IMR-90 (cell line): ENCODE measurements around the gene PCBP4.

ENCODE experiments used
- BHLHE40 ChIP-seq: fragments of 150-350 bp; IDR thresholded peaks from 2 replicates; pipeline ENCODE4 v1.6.1; 2016; ENCODE audit warnings: mild to moderate bottlenecking, low read depth, low read length
- CHD1 ChIP-seq: IDR thresholded peaks from 2 replicates; pipeline ENCODE4 v1.6.1; 2012; ENCODE audit warnings: low read depth, low read length, improper control_type of control experiment
- FOS ChIP-seq: fragments of 150-350 bp; IDR thresholded peaks from 2 replicates; pipeline ENCODE4 v1.6.1; 2016; ENCODE audit warnings: low read depth, low read length
- MAZ ChIP-seq: IDR thresholded peaks from 2 replicates; pipeline ENCODE4 v1.6.1; 2012; ENCODE audit warnings: low read depth, mild to moderate bottlenecking, low read length, improper control_type of control experiment, moderate library complexity, borderline replicate concordance
- MXI1 ChIP-seq: IDR thresholded peaks from 2 replicates; pipeline ENCODE4 v1.6.1; 2012; ENCODE audit warnings: low read depth, mild to moderate bottlenecking, low read length, moderate library complexity, borderline replicate concordance
- NFE2L2 ChIP-seq: fragments of 150-350 bp; IDR thresholded peaks from 2 replicates; pipeline ENCODE4 v1.6.1; 2016; ENCODE audit warnings: low read depth, mild to moderate bottlenecking, low read length
- POLR2A ChIP-seq: IDR thresholded peaks from 2 replicates; pipeline ENCODE4 v1.6.1; 2012; ENCODE audit warnings: mild to moderate bottlenecking, low read depth, low read length
- RAD21 ChIP-seq: IDR thresholded peaks from 2 replicates; pipeline ENCODE4 v1.6.1; 2012; ENCODE audit warnings: low read length, improper control_type of control experiment
- RCOR1 ChIP-seq: IDR thresholded peaks from 2 replicates; pipeline ENCODE4 v1.6.1; 2012; ENCODE audit warnings: mild to moderate bottlenecking, low read length, improper control_type of control experiment; ENCODE audit not compliant: insufficient replicate concordance
- RFX5 ChIP-seq: IDR thresholded peaks from 2 replicates; pipeline ENCODE4 v1.8.0; 2012; ENCODE audit warnings: low read depth, mild to moderate bottlenecking, low read length, moderate library complexity
- SMC3 ChIP-seq: fragments of 150-350 bp; IDR thresholded peaks from 2 replicates; pipeline ENCODE4 v1.6.1; 2016; ENCODE audit warnings: low read depth, mild to moderate bottlenecking, antibody characterized with exemption, low read length, moderate library complexity
- TF ChIP-seq, protein P1 (sequence below): conservative IDR thresholded peaks from 2 replicates; pipeline ENCODE4 v1.5.1; 2012; ENCODE audit warnings: mild to moderate bottlenecking, low read depth, low read length, improper control_type of control experiment
- TF ChIP-seq, protein P2 (sequence below): fragments of 150-350 bp; IDR thresholded peaks from 2 replicates; pipeline ENCODE4 v1.6.1; 2017; ENCODE audit warnings: mild to moderate bottlenecking, antibody characterized with exemption, low read length, low read depth
- TF ChIP-seq, protein P3 (sequence below): fragments of 150-350 bp; IDR thresholded peaks from 2 replicates; pipeline ENCODE4 v1.6.1; 2016; ENCODE audit warnings: low read depth, mild to moderate bottlenecking, low read length, moderate library complexity, borderline replicate concordance

DNA sequence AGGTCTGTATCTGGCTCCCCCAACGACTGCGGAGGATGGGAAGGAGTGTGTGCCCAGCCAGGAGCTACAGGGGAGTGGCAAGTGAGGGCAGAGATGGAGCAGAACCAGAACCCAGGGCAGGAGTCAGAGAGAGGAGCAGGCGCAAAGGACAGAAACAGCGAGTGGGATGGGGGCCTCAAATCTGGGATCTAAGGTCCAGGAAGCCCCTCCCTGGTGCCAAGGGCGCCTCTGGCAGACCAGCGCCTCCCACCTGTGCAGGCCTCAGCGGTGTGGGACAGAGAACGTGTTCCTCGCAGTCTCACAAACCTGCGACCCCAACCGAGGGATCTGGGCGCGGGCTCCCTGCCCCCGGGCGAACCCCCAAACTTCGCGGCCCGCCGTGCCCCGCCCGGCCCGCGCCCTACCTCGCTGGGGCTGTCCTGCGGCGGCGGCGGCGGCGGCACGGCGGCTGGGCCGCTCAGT, 301 bp downstream of the PCBP4 start:
- TF ChIP-seq SMC3, result no peak
- TF ChIP-seq RCOR1, result no peak
- TF ChIP-seq, protein P1, sequence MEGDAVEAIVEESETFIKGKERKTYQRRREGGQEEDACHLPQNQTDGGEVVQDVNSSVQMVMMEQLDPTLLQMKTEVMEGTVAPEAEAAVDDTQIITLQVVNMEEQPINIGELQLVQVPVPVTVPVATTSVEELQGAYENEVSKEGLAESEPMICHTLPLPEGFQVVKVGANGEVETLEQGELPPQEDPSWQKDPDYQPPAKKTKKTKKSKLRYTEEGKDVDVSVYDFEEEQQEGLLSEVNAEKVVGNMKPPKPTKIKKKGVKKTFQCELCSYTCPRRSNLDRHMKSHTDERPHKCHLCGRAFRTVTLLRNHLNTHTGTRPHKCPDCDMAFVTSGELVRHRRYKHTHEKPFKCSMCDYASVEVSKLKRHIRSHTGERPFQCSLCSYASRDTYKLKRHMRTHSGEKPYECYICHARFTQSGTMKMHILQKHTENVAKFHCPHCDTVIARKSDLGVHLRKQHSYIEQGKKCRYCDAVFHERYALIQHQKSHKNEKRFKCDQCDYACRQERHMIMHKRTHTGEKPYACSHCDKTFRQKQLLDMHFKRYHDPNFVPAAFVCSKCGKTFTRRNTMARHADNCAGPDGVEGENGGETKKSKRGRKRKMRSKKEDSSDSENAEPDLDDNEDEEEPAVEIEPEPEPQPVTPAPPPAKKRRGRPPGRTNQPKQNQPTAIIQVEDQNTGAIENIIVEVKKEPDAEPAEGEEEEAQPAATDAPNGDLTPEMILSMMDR, result no peak
- no peak for TF ChIP-seq POLR2A
- TF ChIP-seq MAZ, result no peak
- no peak for TF ChIP-seq RFX5
- no peak for TF ChIP-seq BHLHE40
- no peak for TF ChIP-seq FOS
- TF ChIP-seq RAD21, result no peak
- no peak for TF ChIP-seq MXI1
- TF ChIP-seq, protein P2, sequence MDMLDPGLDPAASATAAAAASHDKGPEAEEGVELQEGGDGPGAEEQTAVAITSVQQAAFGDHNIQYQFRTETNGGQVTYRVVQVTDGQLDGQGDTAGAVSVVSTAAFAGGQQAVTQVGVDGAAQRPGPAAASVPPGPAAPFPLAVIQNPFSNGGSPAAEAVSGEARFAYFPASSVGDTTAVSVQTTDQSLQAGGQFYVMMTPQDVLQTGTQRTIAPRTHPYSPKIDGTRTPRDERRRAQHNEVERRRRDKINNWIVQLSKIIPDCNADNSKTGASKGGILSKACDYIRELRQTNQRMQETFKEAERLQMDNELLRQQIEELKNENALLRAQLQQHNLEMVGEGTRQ, result no peak
- no peak for TF ChIP-seq CHD1
- TF ChIP-seq, protein P3, sequence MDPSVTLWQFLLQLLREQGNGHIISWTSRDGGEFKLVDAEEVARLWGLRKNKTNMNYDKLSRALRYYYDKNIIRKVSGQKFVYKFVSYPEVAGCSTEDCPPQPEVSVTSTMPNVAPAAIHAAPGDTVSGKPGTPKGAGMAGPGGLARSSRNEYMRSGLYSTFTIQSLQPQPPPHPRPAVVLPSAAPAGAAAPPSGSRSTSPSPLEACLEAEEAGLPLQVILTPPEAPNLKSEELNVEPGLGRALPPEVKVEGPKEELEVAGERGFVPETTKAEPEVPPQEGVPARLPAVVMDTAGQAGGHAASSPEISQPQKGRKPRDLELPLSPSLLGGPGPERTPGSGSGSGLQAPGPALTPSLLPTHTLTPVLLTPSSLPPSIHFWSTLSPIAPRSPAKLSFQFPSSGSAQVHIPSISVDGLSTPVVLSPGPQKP, result no peak
- no peak for TF ChIP-seq NFE2L2
